Measurements from ENCODE around the gene TNFAIP3.

- no peak for TF ChIP-seq CTCF (IDR thresholded peaks at IDR 0.05)
- no peak for TF ChIP-seq POLR2A (IDR thresholded peaks at IDR 0.05)
These were observed 4.5 kb upstream of the TNFAIP3 start for GRCh38 chr6:137862419-137863090.

Measured in tibial nerve (tissue), 3 donors.